Sigmoid colon (tissue), 4 donors: Measurements from ENCODE around the gene PDLIM5.

Experiments used
- EP300 ChIP-seq, 4 donors: sonication (generic); formaldehyde crosslinking; IDR thresholded peaks; one replicate each; pipeline ENCODE4 v1.6.1; 2017; ENCODE audit warnings: antibody characterized with exemption in 4 of 4
- POLR2A ChIP-seq, 2 donors: fragments of 450-650 bp; IDR thresholded peaks; one replicate each; pipeline ENCODE4 v1.6.1; 2016; ENCODE audit warnings: antibody characterized with exemption in 2 of 2, mild to moderate bottlenecking in 2 of 2, moderate library complexity in 2 of 2
- TF ChIP-seq, protein P1 (sequence below), 4 experiments: fragments of 450-650 bp in 3 of 4; fragments of 200-600 bp in 1 of 4; IDR thresholded peaks; one replicate each; pipeline ENCODE4 v1.5.1; 2016 to 2019; ENCODE audit warnings: antibody characterized with exemption in 4 of 4, mild to moderate bottlenecking in 3 of 4, moderate library complexity in 2 of 4

DNA sequence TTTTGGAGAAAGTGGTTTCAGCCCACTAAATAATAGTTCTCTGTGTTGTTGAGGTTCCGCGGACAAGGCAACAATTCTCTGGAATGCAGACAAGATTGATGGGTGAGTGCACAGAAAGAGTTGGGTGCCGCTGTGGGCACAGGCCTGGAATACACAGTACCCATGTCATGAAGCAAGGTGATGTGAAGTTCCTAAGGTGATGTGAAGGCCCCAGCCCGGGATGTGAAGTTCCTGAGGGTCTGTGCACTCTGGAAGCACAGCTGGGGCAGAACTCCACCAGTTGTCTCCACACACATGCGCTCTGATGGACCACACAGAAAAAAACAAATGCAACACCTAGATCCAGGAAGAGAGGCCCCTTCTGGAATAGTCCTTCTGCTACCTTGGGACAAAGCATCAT lies 219.4 kb downstream of the PDLIM5 start:
- TF ChIP-seq POLR2A (IDR thresholded peaks at IDR 0.05) (no peak), EP300 (IDR thresholded peaks at IDR 0.05) (no peak)
- TF ChIP-seq, protein P1, sequence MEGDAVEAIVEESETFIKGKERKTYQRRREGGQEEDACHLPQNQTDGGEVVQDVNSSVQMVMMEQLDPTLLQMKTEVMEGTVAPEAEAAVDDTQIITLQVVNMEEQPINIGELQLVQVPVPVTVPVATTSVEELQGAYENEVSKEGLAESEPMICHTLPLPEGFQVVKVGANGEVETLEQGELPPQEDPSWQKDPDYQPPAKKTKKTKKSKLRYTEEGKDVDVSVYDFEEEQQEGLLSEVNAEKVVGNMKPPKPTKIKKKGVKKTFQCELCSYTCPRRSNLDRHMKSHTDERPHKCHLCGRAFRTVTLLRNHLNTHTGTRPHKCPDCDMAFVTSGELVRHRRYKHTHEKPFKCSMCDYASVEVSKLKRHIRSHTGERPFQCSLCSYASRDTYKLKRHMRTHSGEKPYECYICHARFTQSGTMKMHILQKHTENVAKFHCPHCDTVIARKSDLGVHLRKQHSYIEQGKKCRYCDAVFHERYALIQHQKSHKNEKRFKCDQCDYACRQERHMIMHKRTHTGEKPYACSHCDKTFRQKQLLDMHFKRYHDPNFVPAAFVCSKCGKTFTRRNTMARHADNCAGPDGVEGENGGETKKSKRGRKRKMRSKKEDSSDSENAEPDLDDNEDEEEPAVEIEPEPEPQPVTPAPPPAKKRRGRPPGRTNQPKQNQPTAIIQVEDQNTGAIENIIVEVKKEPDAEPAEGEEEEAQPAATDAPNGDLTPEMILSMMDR (IDR thresholded peaks at IDR 0.05): no peak
